Endothelial cell of umbilical vein (primary cell): Measurements from ENCODE around the gene ABCA2. TPM values are rescaled to one million over a fixed set of nuclear protein-coding genes. Genes with fewer than 3 reads are reported as not detected.

Experiments used
- Bru-seq: library from RNA; stranded (reverse); fragments of 400-500 nt; gene quantifications from one replicate; lab custom pipeline; 2021; lab: Mats Ljungman, UMichigan
- BruChase-seq, 2 experiments: library from RNA; stranded (reverse); fragments of 400-500 nt; gene quantifications; one replicate each; lab custom pipeline; 2021; lab: Mats Ljungman, UMichigan
- BruUV-seq: library from RNA; stranded (reverse); fragments of 400-500 nt; replicated peaks from 2 replicates; lab custom pipeline; 2021; lab: Mats Ljungman, UMichigan
- CTCF ChIA-PET: fragments of 300-600, 350-600 bp; sonication (Branson Sonifier 250); formaldehyde crosslinking; loops from one replicate; lab custom pipeline; 2021; ENCODE audit warnings: antibody characterized with exemption, inconsistent platforms; lab: Charles Lee
- POLR2A ChIA-PET: fragments of 300-600, 350-600 bp; sonication (Branson Sonifier 250); formaldehyde crosslinking; loops from one replicate; lab custom pipeline; 2021; ENCODE audit warnings: antibody characterized with exemption, inconsistent platforms; lab: Charles Lee
- DNase-seq: peaks from one replicate; pipeline ENCODE4 v3.0.0-alpha.2; 2011; ENCODE audit warnings: low read depth, low spot score
- FAIRE-seq: peaks from 2 replicates; lab custom pipeline; 2011; peaks lifted over from hg19 to GRCh38; lab: Jason Lieb, UNC
- H2AFZ ChIP-seq: 2 replicates; pipeline ENCODE4 v1.6.0; 2012; ENCODE audit warnings: low read depth, low read length, control low read depth, inconsistent platforms
- H3K27ac ChIP-seq: 2 replicates; pipeline ENCODE4 v1.5.1; 2011; ENCODE audit warnings: low read depth, mild to moderate bottlenecking, control low read depth, low read length, moderate library complexity; ENCODE audit not compliant: insufficient read depth
- H3K27me3 ChIP-seq, 2 experiments: 2 replicates each; pipeline versions ENCODE4 v1.6.0 to v1.6.1; 2011; ENCODE audit warnings: low read length in 2 of 2, mixed read lengths in 1 of 2; ENCODE audit not compliant: control insufficient read depth in 2 of 2, insufficient read depth in 2 of 2
- H3K36me3 ChIP-seq, 2 experiments: 2 replicates in 1 of 2; 3 replicates in 1 of 2; pipeline ENCODE4 v1.5.1; 2011; ENCODE audit warnings: low read length in 2 of 2, mild to moderate bottlenecking in 1 of 2, moderate library complexity in 1 of 2; ENCODE audit not compliant: control insufficient read depth in 2 of 2, insufficient read depth in 2 of 2; ENCODE audit errors: extremely low read depth in 1 of 2
- H3K4me1 ChIP-seq: 3 replicates; pipeline ENCODE4 v1.5.1; 2011; ENCODE audit warnings: mild to moderate bottlenecking, low read length; ENCODE audit not compliant: control insufficient read depth, insufficient read depth; ENCODE audit errors: extremely low read depth
- H3K4me2 ChIP-seq: 2 replicates; pipeline ENCODE4 v1.6.1; 2011; ENCODE audit warnings: low read length, control low read depth, mixed read lengths; ENCODE audit not compliant: insufficient read depth
- H3K4me3 ChIP-seq, 3 experiments: fragments of 200-600 bp in 1 of 3; sonication (generic), shearing (Covaris generic) in 1 of 3; replicated peaks in 1 of 3; 2 replicates each; pipeline ENCODE4 v1.5.1; 2011 to 2016; ENCODE audit warnings: control low read depth in 3 of 3, low read length in 3 of 3, mild to moderate bottlenecking in 2 of 3, inconsistent platforms in 1 of 3, low read depth in 1 of 3, moderate library complexity in 1 of 3; ENCODE audit not compliant: insufficient read depth in 1 of 3
- H3K79me2 ChIP-seq: 2 replicates; pipeline ENCODE4 v1.6.0; 2012; ENCODE audit warnings: low read length, inconsistent platforms; ENCODE audit not compliant: control insufficient read depth, insufficient read depth
- H3K9ac ChIP-seq: replicated peaks from 2 replicates; pipeline ENCODE3; 2011; ENCODE audit warnings: low read length, control low read depth; ENCODE audit not compliant: insufficient read depth; ENCODE audit errors: extremely low read depth
- H3K9me1 ChIP-seq: replicated peaks from 3 replicates; pipeline ENCODE4 v1.6.0; 2011; ENCODE audit warnings: mild to moderate bottlenecking, low read length; ENCODE audit not compliant: control insufficient read depth, insufficient read depth; ENCODE audit errors: extremely low read depth
- H3K9me3 ChIP-seq: replicated peaks from 2 replicates; pipeline ENCODE4 v1.5.1; 2012; ENCODE audit warnings: low read length, inconsistent platforms; ENCODE audit not compliant: control insufficient read depth, insufficient read depth
- H4K20me1 ChIP-seq: replicated peaks from 2 replicates; pipeline ENCODE3; 2011; ENCODE audit warnings: mild to moderate bottlenecking, low read length; ENCODE audit not compliant: control insufficient read depth, insufficient read depth; ENCODE audit errors: extremely low read depth
- EZH2 ChIP-seq: IDR thresholded peaks from 2 replicates; pipeline ENCODE4 v1.6.1; 2012; ENCODE audit warnings: borderline replicate concordance, low read depth, mild to moderate bottlenecking, moderate library complexity, low read length, inconsistent platforms; ENCODE audit not compliant: severe bottlenecking
- MYC ChIP-seq: IDR thresholded peaks from one replicate; pipeline ENCODE4 v1.6.1; 2011; ENCODE audit warnings: mild to moderate bottlenecking, low read depth, low read length
- POLR2AphosphoS5 ChIP-seq: IDR thresholded peaks from 2 replicates; pipeline ENCODE4 v1.6.1; 2012; ENCODE audit warnings: low read depth, mild to moderate bottlenecking, control low read depth, low read length, moderate library complexity; ENCODE audit not compliant: insufficient read depth
- dilution Hi-C: fragments of 300-500 bp; cut with MboI; formaldehyde crosslinking; loops from one replicate; pipeline ENCODE4 v1.15.0; 2019; ENCODE audit warnings: low sequenced_read_pairs; ENCODE audit not compliant: extremely low pct_ligation_motif_present
- intact Hi-C: fragments of 100-400 bp; cut with micrococcal nuclease; formaldehyde crosslinking; loops from one replicate; pipeline ENCODE4 v1.10.0; 2022
- long read RNA-seq: library from polyadenylated mRNA; stranded (forward); transcript quantifications from one replicate; pipeline ENCODE4 v2.0.0, GENCODE V29; 2021
- polyA minus RNA-seq, 3 experiments: library from RNA; depleted of rRNA, polyadenylated mRNA; stranded (reverse); fragments of >200 nt; gene quantifications; 1 replicate in 1 of 3; 2 replicates in 2 of 3; pipeline ENCODE4 v1.2.3, GENCODE V29; 2011
- polyA plus RNA-seq, 4 experiments: library from polyadenylated mRNA; depleted of rRNA in 3 of 4; stranded (reverse) in 3 of 4; unstranded in 1 of 4; fragments of >200 nt; gene quantifications; 2 replicates each; pipeline versions ENCODE4 v1.2.1 to v1.2.3, GENCODE V29; 2011 to 2012; ENCODE audit warnings: missing spikeins in 1 of 4
- total RNA-seq: library from RNA; stranded (reverse); gene quantifications from 2 replicates; pipeline ENCODE4 v1.2.3, GENCODE V29; 2021

The ABCA2 gene
- total RNA-seq (20.0 and 23.4 TPM in 2 replicates), polyA plus RNA-seq (29.1 and 41.2 TPM in 2 replicates), polyA minus RNA-seq (16.7 and 20.8 TPM in 2 replicates), Bru-seq, nascent RNA (percentile 25 among the genes with signal in this experiment), BruChase-seq, experiment 1, labeled RNA remaining after a 6-hour chase (percentile 47 among the genes with signal in this experiment), BruChase-seq, experiment 2, labeled RNA remaining after a 2-hour chase (percentile 36 among the genes with signal in this experiment)
- polyA plus RNA-seq (2011; cell fraction: cytosol; rRNA removed) = 16.7 and 19.6 TPM in 2 replicates
- polyA plus RNA-seq (2011; cell fraction: nucleus; rRNA removed) = 105 and 118 TPM in 2 replicates
- 20.6 and 41.1 TPM in 2 replicates for polyA plus RNA-seq (2012)
- polyA minus RNA-seq (2011; cell fraction: cytosol; rRNA and poly(A)+ RNA removed) = 35.0 TPM
- 20.9 and 31.0 TPM in 2 replicates for polyA minus RNA-seq (2011; cell fraction: nucleus; rRNA and poly(A)+ RNA removed)
- long read RNA-seq, full-length matches to known transcripts = 1 of 16 reads
- long read RNA-seq, partial matches to known transcripts = 14 of 16 reads
- long read RNA-seq, other reads (novel, unspliced or antisense) = 1 of 16 reads

GRCh38 chr9:137027369-137028262, at the start of gene ABCA2:
Gene ABCA2 (minus strand): TSS chr9:137028237. CDS start chr9:137028140, 97 bp downstream.
- dilution Hi-C loops = no loop called here
- peak within 1 kb of the TSS; percentile 76 for H3K4me2 ChIP-seq
- H3K9me1 ChIP-seq = no peaks in the 10 kb centered on the region
- ChIA-PET POLR2A (no interaction called here), CTCF (interaction anchor here (0.8 to 4.5 kb wide), 11 partner anchors 8 to 250 kb away, joined by 3 to 28 read pairs (median 4); partner anchors contain the start of gene SAPCD2)
- no peaks in the 10 kb centered on the region for H3K36me3 ChIP-seq
- H3K27me3 ChIP-seq = no peaks in the 10 kb centered on the region
- DNase-seq (no peak), FAIRE-seq (no peak)
- no peak within 1 kb of the TSS for H3K27ac ChIP-seq
- no peaks in the 10 kb centered on the region for H4K20me1 ChIP-seq
- peak within 1 kb of the TSS; percentile 72 for H2AFZ ChIP-seq
- BruUV-seq = no TSS peak
- H3K9me3 ChIP-seq = no peaks in the 10 kb centered on the region
- H3K9ac ChIP-seq = no peak within 1 kb of the TSS
- intact Hi-C loops = loop anchor here (2.0 kb wide), 3 partner anchors 17 to 59 kb away; partner anchors contain the start of gene MAN1B1
- peaks cover 12% of the 10 kb centered on the region for H3K4me1 ChIP-seq
- peak within 1 kb of the TSS; percentile 24 to 43 (median 34) for H3K4me3 ChIP-seq
- no peaks in the 10 kb centered on the region for H3K79me2 ChIP-seq
- no peak for TF ChIP-seq EZH2
- peak; percentile 9 for TF ChIP-seq POLR2AphosphoS5
- TF ChIP-seq MYC = no peak
